MM.1S (cell line): Measurements from ENCODE around the gene CHRND.

Source experiments
- DNase-seq: peaks from one replicate; pipeline ENCODE4 v3.0.0-alpha.2; 2015
- H2AFZ ChIP-seq: fragments of 300-600 bp; sonication (generic); 2 replicates; pipeline ENCODE4 v1.6.0; 2016; ENCODE audit warnings: antibody characterized with exemption, low read length
- H3F3A ChIP-seq: fragments of 300-600 bp; sonication (generic); 2 replicates; pipeline ENCODE4 v1.6.1; 2016; ENCODE audit warnings: mild to moderate bottlenecking, antibody characterized with exemption, low read length, moderate library complexity, mixed read lengths; ENCODE audit not compliant: insufficient read depth
- H3K27ac ChIP-seq: fragments of 300-600 bp; sonication (generic); 2 replicates; pipeline ENCODE4 v1.5.1; 2016; ENCODE audit warnings: mild to moderate bottlenecking, low read length
- H3K27me3 ChIP-seq: fragments of 300-600 bp; sonication (generic); replicated peaks from 2 replicates; pipeline ENCODE4 v1.6.0; 2016; ENCODE audit warnings: low read length; ENCODE audit not compliant: insufficient read depth
- H3K36me3 ChIP-seq: fragments of 300-600 bp; sonication (generic); replicated peaks from 2 replicates; pipeline ENCODE4 v1.6.1; 2016; ENCODE audit warnings: mild to moderate bottlenecking, low read length, mixed read lengths; ENCODE audit not compliant: insufficient read depth
- H3K4me1 ChIP-seq: fragments of 300-600 bp; sonication (generic); 2 replicates; pipeline ENCODE4 v1.6.1; 2016; ENCODE audit warnings: low read length, mixed read lengths
- H3K4me2 ChIP-seq: fragments of 300-600 bp; sonication (generic); 2 replicates; pipeline ENCODE4 v1.6.0; 2016; ENCODE audit warnings: low read depth, low read length
- H3K4me3 ChIP-seq: fragments of 300-600 bp; sonication (generic); 2 replicates; pipeline ENCODE4 v1.5.1; 2016; ENCODE audit warnings: low read length, mixed read lengths
- H3K79me2 ChIP-seq: fragments of 300-600 bp; sonication (generic); 2 replicates; pipeline ENCODE4 v1.6.1; 2016; ENCODE audit warnings: mixed run types, low read length, mixed read lengths
- H3K9ac ChIP-seq: fragments of 300-600 bp; sonication (generic); 2 replicates; pipeline ENCODE4 v1.6.1; 2016; ENCODE audit warnings: low read length, mixed read lengths
- H3K9me2 ChIP-seq: fragments of 300-600 bp; sonication (generic); replicated peaks from 2 replicates; pipeline ENCODE4 v1.6.1; 2016; ENCODE audit warnings: mild to moderate bottlenecking, low read length, mixed read lengths; ENCODE audit not compliant: insufficient read depth
- H3K9me3 ChIP-seq: fragments of 300-600 bp; sonication (generic); replicated peaks from 2 replicates; pipeline ENCODE4 v1.6.1; 2016; ENCODE audit warnings: mild to moderate bottlenecking, low read length, mixed read lengths; ENCODE audit not compliant: insufficient read depth
- H4K20me1 ChIP-seq: fragments of 300-600 bp; sonication (generic); 2 replicates; pipeline ENCODE4 v1.6.1; 2016; ENCODE audit warnings: mild to moderate bottlenecking, low read length, moderate library complexity, mixed read lengths; ENCODE audit not compliant: insufficient read depth
- EZH2 ChIP-seq: fragments of 300-600 bp; sonication (generic); optimal IDR thresholded peaks from 2 replicates; pipeline ENCODE3; 2017; ENCODE audit warnings: low read depth, mild to moderate bottlenecking, antibody characterized with exemption, low read length, mixed read lengths
- EZH2phosphoT487 ChIP-seq: fragments of 300-600 bp; sonication (generic); IDR thresholded peaks from 2 replicates; pipeline ENCODE4 v1.6.1; 2018; ENCODE audit warnings: antibody characterized with exemption, low read length
- TF ChIP-seq, protein P1 (sequence below): fragments of 300-600 bp; sonication (generic); IDR thresholded peaks from 2 replicates; pipeline ENCODE4 v1.5.1; 2016; ENCODE audit warnings: antibody characterized with exemption, low read length, mixed read lengths

Gene CHRND

DNA sequence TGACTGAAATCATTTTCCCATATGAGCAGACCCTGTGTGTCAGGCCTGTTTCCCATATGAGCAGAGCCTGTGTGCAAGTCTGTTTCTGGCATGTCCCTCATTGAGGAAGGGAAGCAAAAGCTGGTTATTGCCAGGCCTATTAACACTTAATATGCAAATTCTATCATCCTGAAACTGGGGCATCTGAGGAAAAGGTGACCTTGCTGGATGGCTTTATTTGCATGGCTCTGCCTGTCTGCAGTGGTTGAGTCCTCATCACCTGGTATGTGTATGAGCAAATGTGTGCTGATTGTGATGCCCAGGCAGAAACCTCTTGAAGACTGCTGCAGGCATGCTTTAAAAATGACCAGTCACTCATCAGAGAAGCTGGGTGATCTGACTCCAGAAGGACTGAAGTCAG, 55.8 kb downstream of the CHRND start:
- no peaks in the 10 kb centered on the region for H3K9me2 ChIP-seq

DNA sequence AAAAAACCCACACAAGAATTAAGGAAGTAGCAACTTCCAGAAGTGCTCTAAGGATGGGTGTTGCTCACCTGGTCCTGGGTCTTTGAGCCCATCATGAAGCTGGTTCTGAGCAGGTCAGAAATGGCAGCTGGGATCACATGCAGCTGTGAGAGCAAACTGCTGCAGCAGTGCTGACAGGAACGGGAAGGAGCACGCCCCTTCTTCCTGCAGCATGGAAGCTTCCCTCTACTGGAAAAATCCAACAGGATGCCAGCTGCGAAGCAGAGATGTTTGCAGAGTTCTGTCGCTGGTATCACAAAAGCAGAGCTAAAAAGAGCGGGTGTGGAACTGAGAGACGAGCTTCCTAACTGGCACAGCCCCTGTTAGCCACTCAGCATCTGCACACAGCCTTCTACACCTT, 58.3 kb downstream of the CHRND start:
- H3K9me2 ChIP-seq = no peaks in the 10 kb centered on the region
- H3K4me1 ChIP-seq = peaks cover 32% of the 10 kb centered on the region
- no peak overlapping the region for H3K9ac ChIP-seq
- no peak overlapping the region for H3K27ac ChIP-seq
- H3K36me3 ChIP-seq = no peaks in the 10 kb centered on the region
- H2AFZ ChIP-seq = no peak overlapping the region
- H3K9me3 ChIP-seq = no peaks in the 10 kb centered on the region
- TF ChIP-seq EZH2 = no peak
- TF ChIP-seq EZH2phosphoT487 = no peak
- TF ChIP-seq, protein P1, sequence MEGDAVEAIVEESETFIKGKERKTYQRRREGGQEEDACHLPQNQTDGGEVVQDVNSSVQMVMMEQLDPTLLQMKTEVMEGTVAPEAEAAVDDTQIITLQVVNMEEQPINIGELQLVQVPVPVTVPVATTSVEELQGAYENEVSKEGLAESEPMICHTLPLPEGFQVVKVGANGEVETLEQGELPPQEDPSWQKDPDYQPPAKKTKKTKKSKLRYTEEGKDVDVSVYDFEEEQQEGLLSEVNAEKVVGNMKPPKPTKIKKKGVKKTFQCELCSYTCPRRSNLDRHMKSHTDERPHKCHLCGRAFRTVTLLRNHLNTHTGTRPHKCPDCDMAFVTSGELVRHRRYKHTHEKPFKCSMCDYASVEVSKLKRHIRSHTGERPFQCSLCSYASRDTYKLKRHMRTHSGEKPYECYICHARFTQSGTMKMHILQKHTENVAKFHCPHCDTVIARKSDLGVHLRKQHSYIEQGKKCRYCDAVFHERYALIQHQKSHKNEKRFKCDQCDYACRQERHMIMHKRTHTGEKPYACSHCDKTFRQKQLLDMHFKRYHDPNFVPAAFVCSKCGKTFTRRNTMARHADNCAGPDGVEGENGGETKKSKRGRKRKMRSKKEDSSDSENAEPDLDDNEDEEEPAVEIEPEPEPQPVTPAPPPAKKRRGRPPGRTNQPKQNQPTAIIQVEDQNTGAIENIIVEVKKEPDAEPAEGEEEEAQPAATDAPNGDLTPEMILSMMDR = no peak
- no peak overlapping the region for H3K4me3 ChIP-seq
- H4K20me1 ChIP-seq = no peaks in the 10 kb centered on the region
- no peaks in the 10 kb centered on the region for H3K27me3 ChIP-seq
- no peak overlapping the region for H3K4me2 ChIP-seq
- no peaks in the 10 kb centered on the region for H3K79me2 ChIP-seq
- no peak for DNase-seq
- peaks cover 5% of the 10 kb centered on the region; the same call in 1 of the 2 replicates for H3F3A ChIP-seq

More for the DNA sequence above, 55.8 kb downstream of the CHRND start:
- Histone ChIP-seq H3K79me2 (no peaks in the 10 kb centered on the region), H3F3A (peaks cover 5% of the 10 kb centered on the region; the same call in 1 of the 2 replicates), H3K36me3 (no peaks in the 10 kb centered on the region), H3K9ac (no peak overlapping the region), H3K27ac (peak overlapping the region; percentile 33; the same call in 1 of the 2 replicates), H3K4me1 (peaks cover 32% of the 10 kb centered on the region), H4K20me1 (no peaks in the 10 kb centered on the region), H3K4me2 (peak overlapping the region; percentile 35; the same call in 1 of the 2 replicates), H3K9me3 (no peaks in the 10 kb centered on the region), H2AFZ (no peak overlapping the region), H3K4me3 (no peak overlapping the region), H3K27me3 (no peaks in the 10 kb centered on the region)
- TF ChIP-seq EZH2 (no peak), EZH2phosphoT487 (no peak)
- TF ChIP-seq, protein P1 = no peak
- peak; percentile 70 for DNase-seq
